Testis (tissue), 2 donors: Measurements from ENCODE around the gene THRAP3.
"Not testable (repeated sequence)": the region's sequence is repeated elsewhere in the genome, so short reads cannot be mapped to it uniquely, and the experiment has no call there.

ENCODE experiments used
- POLR2A ChIP-seq: fragments of 450-650 bp; IDR thresholded peaks from one replicate; pipeline ENCODE4 v1.6.1; 2017; ENCODE audit warnings: antibody characterized with exemption, mild to moderate bottlenecking, moderate library complexity
- TF ChIP-seq, protein P1 (sequence below), 3 experiments: fragments of 450-650 bp in 2 of 3; fragments of 200-600 bp in 1 of 3; sonication (generic) in 1 of 3; IDR thresholded peaks; one replicate each; pipeline ENCODE4 v1.5.1; 2016 to 2019; ENCODE audit warnings: antibody characterized with exemption in 3 of 3, mild to moderate bottlenecking in 2 of 3, moderate library complexity in 1 of 3

DNA sequence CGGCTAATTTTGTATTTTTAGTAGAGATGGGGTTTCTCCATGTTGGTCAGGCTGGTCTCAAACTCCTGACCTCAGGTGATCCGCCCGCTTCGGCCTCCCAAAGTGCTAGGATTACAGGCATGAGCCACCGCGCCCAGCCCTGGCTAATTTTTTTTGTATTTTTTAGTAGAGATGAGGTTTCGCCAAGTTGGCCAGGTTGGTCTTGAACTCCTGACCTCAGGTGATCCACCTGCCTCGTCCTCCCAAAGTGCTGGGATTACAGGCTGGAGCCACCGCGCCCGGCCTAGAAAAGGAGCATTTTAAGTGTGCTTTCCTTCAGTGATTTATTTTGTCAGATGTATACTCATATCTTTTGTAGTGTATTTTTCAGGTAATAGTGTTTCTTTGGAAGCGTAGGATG lies 6.0 kb downstream of the THRAP3 start:
- TF ChIP-seq POLR2A, result not testable (repeated sequence)
- TF ChIP-seq, protein P1, sequence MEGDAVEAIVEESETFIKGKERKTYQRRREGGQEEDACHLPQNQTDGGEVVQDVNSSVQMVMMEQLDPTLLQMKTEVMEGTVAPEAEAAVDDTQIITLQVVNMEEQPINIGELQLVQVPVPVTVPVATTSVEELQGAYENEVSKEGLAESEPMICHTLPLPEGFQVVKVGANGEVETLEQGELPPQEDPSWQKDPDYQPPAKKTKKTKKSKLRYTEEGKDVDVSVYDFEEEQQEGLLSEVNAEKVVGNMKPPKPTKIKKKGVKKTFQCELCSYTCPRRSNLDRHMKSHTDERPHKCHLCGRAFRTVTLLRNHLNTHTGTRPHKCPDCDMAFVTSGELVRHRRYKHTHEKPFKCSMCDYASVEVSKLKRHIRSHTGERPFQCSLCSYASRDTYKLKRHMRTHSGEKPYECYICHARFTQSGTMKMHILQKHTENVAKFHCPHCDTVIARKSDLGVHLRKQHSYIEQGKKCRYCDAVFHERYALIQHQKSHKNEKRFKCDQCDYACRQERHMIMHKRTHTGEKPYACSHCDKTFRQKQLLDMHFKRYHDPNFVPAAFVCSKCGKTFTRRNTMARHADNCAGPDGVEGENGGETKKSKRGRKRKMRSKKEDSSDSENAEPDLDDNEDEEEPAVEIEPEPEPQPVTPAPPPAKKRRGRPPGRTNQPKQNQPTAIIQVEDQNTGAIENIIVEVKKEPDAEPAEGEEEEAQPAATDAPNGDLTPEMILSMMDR (IDR thresholded peaks at IDR 0.05), result not testable (repeated sequence)
